Anterior cingulate cortex (tissue), 58 donors: ENCODE measurements around the gene HLA-DRB1.
A peak's percentile ranks its signal among the peaks of the same experiment; 100 is the strongest.
"Not testable (repeated sequence)": the region's sequence is repeated elsewhere in the genome, so short reads cannot be mapped to it uniquely, and the experiment has no call there.

Source experiments
- DNase-seq, 58 donors: peaks; one replicate each; lab custom pipeline; 2025; lab: John Stamatoyannopoulos, UW

Gene HLA-DRB1

GRCh38 chr6:32589596-32590449 is at the start of gene HLA-DRB1:
Gene HLA-DRB1 (minus strand): TSS chr6:32589848. CDS start chr6:32589742, 106 bp downstream.
- DNase-seq: peak in 12 of 58 donors; percentile 2 to 33 (median 16)

- DNase-seq: no peak
These were observed 49.0 kb upstream of the HLA-DRB1 start for GRCh38 chr6:32638532-32639219.

- no peak for DNase-seq
These were observed 48.2 kb upstream of the HLA-DRB1 start for GRCh38 chr6:32637883-32638282.

GRCh38 chr6:32637219-32637880 is 47.7 kb upstream of the HLA-DRB1 start, which contains the start of gene HLA-DQA1:
Gene HLA-DQA1 (plus strand): TSS chr6:32637406. CDS start chr6:32637459, 53 bp downstream.
- peak in 2 of 58 donors; percentile 0 to 18 for DNase-seq

- no peak for DNase-seq
These were observed 46.0 kb upstream of the HLA-DRB1 start for GRCh38 chr6:32635526-32636123.

- DNase-seq: not testable (repeated sequence)
These were observed 40.1 kb upstream of the HLA-DRB1 start for GRCh38 chr6:32629793-32630192.

GRCh38 chr6:32627831-32628230 is 38.2 kb upstream of the HLA-DRB1 start:
- peak in 2 of 58 donors; percentile 2 to 43 for DNase-seq

GRCh38 chr6:32627249-32627648 is 37.6 kb upstream of the HLA-DRB1 start:
- DNase-seq: no peak

GRCh38 chr6:32625137-32625536 is 35.5 kb upstream of the HLA-DRB1 start:
- DNase-seq: no peak

GRCh38 chr6:32624565-32624964 is 34.9 kb upstream of the HLA-DRB1 start:
- no peak for DNase-seq

GRCh38 chr6:32623693-32624092 is 34.0 kb upstream of the HLA-DRB1 start:
- no peak for DNase-seq

GRCh38 chr6:32622545-32623401 is 33.1 kb upstream of the HLA-DRB1 start:
- DNase-seq: no peak

GRCh38 chr6:32621372-32621771 is 31.7 kb upstream of the HLA-DRB1 start:
- no peak for DNase-seq

- DNase-seq: no peak
These were observed 28.1 kb upstream of the HLA-DRB1 start for GRCh38 chr6:32617751-32618150.

- no peak for DNase-seq
These were observed 26.4 kb upstream of the HLA-DRB1 start for GRCh38 chr6:32615885-32616532.

GRCh38 chr6:32614366-32615081 is 24.9 kb upstream of the HLA-DRB1 start:
- DNase-seq: no peak

GRCh38 chr6:32613475-32613874 is 23.8 kb upstream of the HLA-DRB1 start:
- no peak for DNase-seq

- no peak for DNase-seq
These were observed 21.1 kb upstream of the HLA-DRB1 start for GRCh38 chr6:32610682-32611296.
